ENCODE measurements around the gene CCDC88C.

DNA sequence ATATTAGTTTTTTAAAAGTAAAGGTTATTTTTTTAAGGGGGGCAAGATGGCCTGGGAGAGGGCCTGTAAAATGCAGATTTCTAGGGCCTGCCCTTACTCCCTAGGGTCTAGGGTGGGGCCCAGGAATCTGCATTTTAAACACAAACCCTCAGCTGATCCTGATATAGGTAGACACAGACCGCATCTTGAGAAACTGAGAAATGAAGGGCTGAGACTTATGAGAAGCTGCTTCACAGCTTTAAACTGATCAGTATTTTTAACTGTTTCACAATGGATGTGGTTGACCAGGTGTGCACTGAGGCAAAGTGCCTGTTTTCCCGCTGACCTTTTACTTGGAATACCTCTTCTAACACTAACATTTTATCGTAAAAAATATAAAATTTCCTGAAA is 84.0 kb downstream of the CCDC88C start:
- TF ChIP-seq, protein P1, sequence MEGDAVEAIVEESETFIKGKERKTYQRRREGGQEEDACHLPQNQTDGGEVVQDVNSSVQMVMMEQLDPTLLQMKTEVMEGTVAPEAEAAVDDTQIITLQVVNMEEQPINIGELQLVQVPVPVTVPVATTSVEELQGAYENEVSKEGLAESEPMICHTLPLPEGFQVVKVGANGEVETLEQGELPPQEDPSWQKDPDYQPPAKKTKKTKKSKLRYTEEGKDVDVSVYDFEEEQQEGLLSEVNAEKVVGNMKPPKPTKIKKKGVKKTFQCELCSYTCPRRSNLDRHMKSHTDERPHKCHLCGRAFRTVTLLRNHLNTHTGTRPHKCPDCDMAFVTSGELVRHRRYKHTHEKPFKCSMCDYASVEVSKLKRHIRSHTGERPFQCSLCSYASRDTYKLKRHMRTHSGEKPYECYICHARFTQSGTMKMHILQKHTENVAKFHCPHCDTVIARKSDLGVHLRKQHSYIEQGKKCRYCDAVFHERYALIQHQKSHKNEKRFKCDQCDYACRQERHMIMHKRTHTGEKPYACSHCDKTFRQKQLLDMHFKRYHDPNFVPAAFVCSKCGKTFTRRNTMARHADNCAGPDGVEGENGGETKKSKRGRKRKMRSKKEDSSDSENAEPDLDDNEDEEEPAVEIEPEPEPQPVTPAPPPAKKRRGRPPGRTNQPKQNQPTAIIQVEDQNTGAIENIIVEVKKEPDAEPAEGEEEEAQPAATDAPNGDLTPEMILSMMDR (IDR thresholded peaks at IDR 0.05; ENCODE audit: extremely low read depth in 1 of 2, insufficient read depth in 1 of 2, low read depth in 1 of 2, low read length in 2 of 2) = no peak
- TF ChIP-seq POLR2A (IDR thresholded peaks at IDR 0.05; ENCODE audit: low read depth, low read length) = no peak
- TF ChIP-seq JUN (IDR thresholded peaks at IDR 0.05; ENCODE audit: borderline replicate concordance, insufficient read depth, insufficient read length, low read depth) = no peak

Data from endothelial cell of umbilical vein (primary cell).